Mucosa of rectum (tissue), 2 donors: ENCODE data around the gene MEX3B.

Source experiments
- H3K27ac ChIP-seq, 2 donors: one replicate each; pipeline ENCODE4 v1.7.0; 2013; ENCODE audit warnings: inconsistent platforms in 2 of 2, low read depth in 2 of 2, low read length in 2 of 2
- H3K27me3 ChIP-seq, 2 donors: one replicate each; pipeline ENCODE4 v1.7.0; 2013; ENCODE audit warnings: low read length in 2 of 2; ENCODE audit not compliant: control insufficient read depth in 2 of 2, insufficient read depth in 2 of 2
- H3K36me3 ChIP-seq, 2 donors: one replicate each; pipeline ENCODE4 v1.7.0; 2013; ENCODE audit warnings: low read length in 2 of 2; ENCODE audit not compliant: control insufficient read depth in 2 of 2, insufficient read depth in 2 of 2
- H3K4me1 ChIP-seq, 2 donors: one replicate each; pipeline ENCODE4 v1.7.0; 2013; ENCODE audit warnings: low read length in 2 of 2, mild to moderate bottlenecking in 1 of 2; ENCODE audit not compliant: control insufficient read depth in 2 of 2, insufficient read depth in 2 of 2
- H3K4me3 ChIP-seq, 2 donors: one replicate each; pipeline ENCODE4 v1.7.0; 2013; ENCODE audit warnings: low read length in 2 of 2
- H3K9ac ChIP-seq, 2 donors: one replicate each; pipeline ENCODE4 v1.7.0; 2013; ENCODE audit warnings: low read length in 2 of 2, low read depth in 1 of 2, mild to moderate bottlenecking in 1 of 2
- H3K9me3 ChIP-seq, 2 donors: one replicate each; pipeline ENCODE4 v1.7.0; 2013; ENCODE audit warnings: low read length in 2 of 2; ENCODE audit not compliant: control insufficient read depth in 2 of 2
- donor health status: healthy.
- donor health status: Normal muscosa, but diverticular disease.

Gene MEX3B

GRCh38 chr15:82072926-82073537 lies 27.2 kb upstream of the MEX3B start:
- H3K9me3 ChIP-seq: no peaks in the 10 kb centered on the region
- no peak overlapping the region for H3K9ac ChIP-seq
- no peak overlapping the region for H3K4me3 ChIP-seq
- H3K27ac ChIP-seq: no peak overlapping the region
- H3K36me3 ChIP-seq: no peaks in the 10 kb centered on the region
- H3K27me3 ChIP-seq: no peaks in the 10 kb centered on the region
- no peaks in the 10 kb centered on the region for H3K4me1 ChIP-seq

- Histone ChIP-seq H3K27ac (no peak overlapping the region), H3K36me3 (no peaks in the 10 kb centered on the region), H3K9ac (no peak overlapping the region), H3K27me3 (peaks cover 8 to 11% of the 10 kb centered on the region in 2 donors), H3K4me1 (no peaks in the 10 kb centered on the region), H3K9me3 (no peaks in the 10 kb centered on the region), H3K4me3 (no peak overlapping the region)
These were observed 20.6 kb upstream of the MEX3B start for GRCh38 chr15:82066455-82066854.

- no peak overlapping the region for H3K27ac ChIP-seq
- no peaks in the 10 kb centered on the region for H3K9me3 ChIP-seq
- peaks cover 9 to 11% of the 10 kb centered on the region in 2 donors for H3K27me3 ChIP-seq
- H3K4me1 ChIP-seq: no peaks in the 10 kb centered on the region
- no peak overlapping the region for H3K9ac ChIP-seq
- H3K4me3 ChIP-seq: no peak overlapping the region
- no peaks in the 10 kb centered on the region for H3K36me3 ChIP-seq
These were observed 19.0 kb upstream of the MEX3B start for GRCh38 chr15:82064824-82065223.

GRCh38 chr15:82062479-82063454 lies 16.9 kb upstream of the MEX3B start:
- no peaks in the 10 kb centered on the region for H3K4me1 ChIP-seq
- H3K36me3 ChIP-seq: no peaks in the 10 kb centered on the region
- H3K9ac ChIP-seq: no peak overlapping the region
- no peak overlapping the region for H3K27ac ChIP-seq
- no peak overlapping the region for H3K4me3 ChIP-seq
- H3K9me3 ChIP-seq: no peaks in the 10 kb centered on the region
- H3K27me3 ChIP-seq: peaks cover 16 to 21% of the 10 kb centered on the region in 2 donors

GRCh38 chr15:82060817-82061216 lies 15.0 kb upstream of the MEX3B start:
- Histone ChIP-seq H3K27ac (no peak overlapping the region), H3K4me3 (no peak overlapping the region), H3K36me3 (no peaks in the 10 kb centered on the region), H3K27me3 (peaks cover 28 to 33% of the 10 kb centered on the region in 2 donors), H3K9ac (no peak overlapping the region), H3K4me1 (no peaks in the 10 kb centered on the region), H3K9me3 (no peaks in the 10 kb centered on the region)

- Histone ChIP-seq H3K9ac (no peak overlapping the region), H3K4me3 (no peak overlapping the region), H3K9me3 (no peaks in the 10 kb centered on the region), H3K4me1 (no peaks in the 10 kb centered on the region), H3K27me3 (peaks cover 28 to 33% of the 10 kb centered on the region in 2 donors), H3K27ac (no peak overlapping the region), H3K36me3 (no peaks in the 10 kb centered on the region)
These were observed 12.8 kb upstream of the MEX3B start for GRCh38 chr15:82058517-82059204.

- H3K27me3 ChIP-seq: peaks cover 28 to 31% of the 10 kb centered on the region in 2 donors
- no peak overlapping the region for H3K9ac ChIP-seq
These were observed 12.2 kb upstream of the MEX3B start for GRCh38 chr15:82058026-82058425.

GRCh38 chr15:82056958-82057823 lies 11.4 kb upstream of the MEX3B start:
- Histone ChIP-seq H3K27ac (no peak overlapping the region), H3K4me1 (no peaks in the 10 kb centered on the region), H3K4me3 (no peak overlapping the region), H3K27me3 (peaks cover 22 to 29% of the 10 kb centered on the region in 2 donors), H3K9ac (no peak overlapping the region), H3K9me3 (no peaks in the 10 kb centered on the region), H3K36me3 (no peaks in the 10 kb centered on the region)

More at GRCh38 chr15:82058026-82058425, 12.2 kb upstream of the MEX3B start:
- no peaks in the 10 kb centered on the region for H3K4me1 ChIP-seq
- no peaks in the 10 kb centered on the region for H3K36me3 ChIP-seq
- no peaks in the 10 kb centered on the region for H3K9me3 ChIP-seq
- H3K4me3 ChIP-seq: no peak overlapping the region
- no peak overlapping the region for H3K27ac ChIP-seq

- Histone ChIP-seq H3K4me1 (no peaks in the 10 kb centered on the region), H3K36me3 (no peaks in the 10 kb centered on the region), H3K4me3 (no peak overlapping the region), H3K27ac (no peak overlapping the region), H3K9me3 (no peaks in the 10 kb centered on the region), H3K27me3 (peaks cover 25 to 26% of the 10 kb centered on the region in 2 donors), H3K9ac (no peak overlapping the region)
These were observed 6.9 kb upstream of the MEX3B start for GRCh38 chr15:82052751-82053150.
